Muscle of back (tissue), 11 donors: ENCODE results near the gene HLCS. TPM values are rescaled to one million over a fixed set of nuclear protein-coding genes. Genes with fewer than 3 reads are reported as not detected.

Source experiments
- DNase-seq, 3 donors: peaks; one replicate each; pipeline versions ENCODE4 v3.0.0 to v3.0.0-alpha.2; 2013
- polyA plus RNA-seq, 10 donors: library from polyadenylated mRNA; unstranded; fragments of 120-200 nt; gene quantifications; one replicate each; pipeline ENCODE4 v1.2.1, GENCODE V29; 2013; ENCODE audit not compliant: insufficient read length in 10 of 10

Gene HLCS
- polyA plus RNA-seq, 10 donors: 8.5 to 14.0 (median 10.6) TPM

- DNase-seq: no peak
Measured at GRCh38 chr21:36747041-36747814, 219.2 kb downstream of the HLCS start.

DNA sequence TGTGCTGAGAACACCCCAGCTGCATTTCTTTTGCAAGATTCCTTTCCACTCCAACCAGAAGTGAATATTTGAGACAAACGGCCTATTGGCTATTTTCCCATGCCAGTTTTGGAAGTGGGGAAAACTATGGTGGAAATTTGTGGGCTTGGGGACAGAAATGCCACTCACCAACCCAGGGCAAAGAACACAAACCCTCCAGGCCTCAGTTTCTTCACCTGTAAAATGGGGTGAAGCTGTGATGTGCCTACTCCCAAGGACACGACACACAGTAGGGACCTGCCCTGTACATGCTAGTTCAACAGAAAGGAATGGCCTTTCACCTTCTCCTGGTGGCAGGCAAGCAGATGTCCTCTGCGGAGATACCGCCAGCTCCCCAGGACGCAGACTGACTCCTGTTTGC lies 221.0 kb downstream of the HLCS start:
- no peak for DNase-seq

- DNase-seq: peak in 2 of 3 donors; percentile 42 to 54
Measured at GRCh38 chr21:36744560-36745231, 221.8 kb downstream of the HLCS start.

DNA sequence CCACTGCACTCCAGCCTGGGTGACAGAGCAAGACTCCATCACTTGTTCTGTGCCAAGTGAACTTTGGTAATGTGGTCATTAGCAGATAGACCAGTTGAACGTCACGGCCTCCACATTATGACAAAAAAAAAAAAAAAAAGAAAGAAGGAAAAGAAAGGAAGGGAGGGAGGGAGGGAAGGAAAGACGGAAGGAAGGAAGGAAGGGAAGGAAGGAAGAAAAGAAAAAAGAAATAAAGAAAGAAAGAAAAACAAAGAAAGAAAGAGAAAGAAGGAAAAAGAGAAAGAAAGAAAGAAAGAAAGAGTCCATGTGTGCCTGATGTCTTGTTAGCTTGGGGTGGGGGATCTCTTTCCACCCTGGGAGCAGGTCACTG lies 222.3 kb downstream of the HLCS start:
- no peak for DNase-seq

DNA sequence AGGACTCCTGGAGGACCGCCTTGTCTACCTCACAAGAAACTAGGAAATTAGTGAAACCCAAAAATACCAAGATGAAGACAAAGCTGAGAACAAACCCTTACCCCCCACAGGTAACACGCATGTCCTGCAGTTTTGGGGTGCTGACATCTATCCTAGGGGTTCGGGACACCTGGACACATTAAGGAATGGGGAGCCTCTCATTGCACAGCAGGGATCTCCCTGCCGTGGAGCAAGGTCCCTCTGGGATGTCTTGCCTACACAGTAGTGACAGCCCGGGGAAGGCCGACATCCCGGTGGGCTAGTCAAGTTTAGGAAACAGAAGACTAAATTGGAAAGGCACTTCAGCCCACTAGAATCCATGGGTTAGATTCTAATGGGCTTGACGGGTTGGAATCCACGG lies 223.0 kb downstream of the HLCS start:
- DNase-seq: no peak

DNA sequence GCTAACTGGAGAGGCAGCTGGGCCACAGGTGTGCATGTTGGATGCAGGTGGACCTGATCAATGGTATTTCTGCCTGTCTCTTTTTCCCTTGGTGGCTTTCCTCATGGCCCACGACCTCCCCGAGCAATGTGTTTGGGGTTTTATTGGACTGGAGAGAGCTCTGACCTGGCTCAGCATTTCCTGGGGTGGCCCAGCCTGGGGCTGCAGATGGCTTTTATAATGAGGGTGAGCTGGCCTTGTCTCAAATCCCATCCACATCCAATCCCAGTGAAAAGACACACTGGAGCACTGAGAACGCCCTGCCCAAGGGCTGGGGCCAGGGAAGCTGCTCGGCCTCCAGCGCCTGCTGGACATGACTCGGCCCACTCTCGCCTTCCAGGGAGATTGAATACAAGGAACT lies 223.5 kb downstream of the HLCS start:
- DNase-seq: no peak

GRCh38 chr21:36741506-36741905 lies 225.0 kb downstream of the HLCS start:
- DNase-seq: no peak

GRCh38 chr21:36738489-36739126 lies 227.9 kb downstream of the HLCS start:
- DNase-seq: no peak

GRCh38 chr21:36735724-36736320 lies 230.6 kb downstream of the HLCS start:
- DNase-seq: no peak

DNA sequence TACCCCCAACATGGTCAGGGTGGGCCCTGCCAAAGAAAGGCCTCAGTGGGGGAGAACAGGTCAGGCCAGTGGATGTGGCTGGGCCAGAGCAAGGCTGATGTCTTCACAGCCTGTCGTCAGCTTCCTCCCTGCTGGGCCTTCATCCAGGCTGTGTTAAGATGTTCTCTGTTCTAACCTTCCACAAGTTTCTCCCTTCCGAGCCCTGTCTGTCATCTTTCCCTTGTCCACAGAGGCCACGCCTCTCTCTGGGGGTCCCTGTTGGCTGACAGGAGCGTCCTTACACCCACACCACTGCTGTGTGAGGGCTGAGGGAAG lies 231.3 kb downstream of the HLCS start:
- DNase-seq: no peak

GRCh38 chr21:36734367-36735200 lies 231.9 kb downstream of the HLCS start:
- DNase-seq: no peak

- no peak for DNase-seq
Measured at GRCh38 chr21:36733857-36734256, 232.6 kb downstream of the HLCS start.

GRCh38 chr21:36732761-36733160 lies 233.7 kb downstream of the HLCS start:
- DNase-seq: no peak

DNA sequence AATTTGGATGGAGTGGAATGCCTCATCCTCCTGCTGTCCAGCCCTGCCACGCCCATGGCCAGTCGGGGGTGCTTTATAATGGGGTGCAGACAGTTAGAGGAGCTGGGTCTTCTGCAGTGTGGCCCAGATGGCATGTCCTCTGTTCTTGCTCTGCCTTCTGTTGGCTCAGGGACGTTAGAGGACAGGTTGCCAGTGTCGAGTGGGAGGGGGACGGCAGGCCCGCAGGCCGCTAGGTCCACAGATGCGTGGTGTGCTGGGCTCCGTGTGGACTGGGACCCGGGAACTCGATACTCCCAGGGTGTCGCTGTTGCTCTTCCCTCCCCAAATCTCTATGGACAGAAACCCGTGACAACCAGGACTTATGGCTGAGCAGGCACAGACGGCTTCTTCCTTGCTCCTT lies 234.3 kb downstream of the HLCS start:
- DNase-seq: no peak

DNA sequence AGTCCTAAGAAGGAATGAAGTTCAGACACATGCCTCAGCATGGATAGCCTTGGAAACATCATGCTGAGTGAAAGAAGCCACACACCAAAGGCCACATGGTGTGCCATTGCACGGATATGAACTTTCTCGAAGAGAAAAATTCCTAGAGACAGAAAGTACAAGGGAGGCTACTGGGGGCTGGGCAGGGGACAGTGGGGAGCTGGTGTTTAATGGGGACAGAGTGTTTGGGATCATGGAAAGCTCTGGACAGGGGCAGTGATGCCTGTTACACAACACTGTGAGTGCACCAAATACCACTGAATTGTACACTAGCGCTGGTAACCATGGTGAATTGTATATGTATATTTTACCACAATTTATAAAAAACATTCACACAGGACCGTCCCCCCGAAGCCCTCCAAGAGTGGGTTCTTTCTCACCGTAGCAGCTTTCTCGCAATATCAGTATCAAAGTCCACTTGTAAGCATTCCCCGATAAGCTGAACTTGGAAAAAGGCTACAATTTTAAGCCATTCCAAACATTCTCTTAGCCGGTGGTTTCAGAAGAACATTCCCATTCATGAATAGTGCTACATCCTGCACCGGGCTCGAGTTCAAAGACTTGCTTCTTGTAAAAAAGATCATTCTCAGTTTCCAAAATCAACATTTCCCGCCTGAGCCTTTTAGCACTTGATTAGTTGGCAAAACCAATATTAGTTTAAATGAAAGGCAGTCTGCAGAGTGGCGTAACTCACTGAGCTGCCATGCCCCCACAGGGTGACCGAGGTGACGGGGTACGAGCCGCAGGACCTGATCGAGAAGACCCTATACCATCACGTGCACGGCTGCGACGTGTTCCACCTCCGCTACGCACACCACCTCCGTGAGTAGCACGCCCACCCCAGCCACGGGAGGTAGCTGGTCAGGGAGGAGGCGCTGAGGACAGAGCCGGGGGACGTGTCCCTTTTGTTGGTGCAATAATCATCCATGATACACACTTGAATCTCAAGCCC lies 235.9 kb downstream of the HLCS start:
- DNase-seq: no peak

DNA sequence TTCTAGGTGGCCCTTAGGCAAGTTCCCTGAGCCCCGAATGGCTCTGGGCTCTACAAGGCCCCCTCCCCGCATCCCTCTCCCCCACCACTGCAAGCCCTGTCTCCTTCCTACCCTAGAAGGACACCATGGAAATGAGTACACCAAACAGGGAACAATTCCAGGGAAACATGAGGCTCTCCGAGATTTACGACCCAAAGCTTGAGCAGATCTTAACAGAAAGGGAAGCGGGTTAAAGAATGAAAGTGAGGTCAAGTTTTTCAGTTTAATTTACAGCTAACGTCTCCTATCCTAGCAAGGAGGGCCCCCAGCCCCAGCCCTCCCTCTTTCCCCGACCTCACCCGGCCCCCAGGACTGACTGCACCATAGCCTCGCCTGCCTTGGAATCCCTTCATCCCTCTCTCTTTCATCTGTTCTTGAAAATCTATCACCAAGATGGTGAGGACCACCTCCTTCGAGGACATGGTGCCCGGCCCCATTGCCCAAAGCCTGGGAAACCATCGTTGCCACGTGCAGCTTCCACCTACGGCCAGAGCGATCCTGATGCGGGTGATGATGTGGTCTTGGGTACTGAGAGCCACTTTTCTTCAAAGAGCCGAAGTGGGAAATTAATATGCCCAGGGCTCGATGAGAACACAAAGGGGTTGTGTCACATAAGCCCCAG lies 237.0 kb downstream of the HLCS start:
- DNase-seq: no peak

DNA sequence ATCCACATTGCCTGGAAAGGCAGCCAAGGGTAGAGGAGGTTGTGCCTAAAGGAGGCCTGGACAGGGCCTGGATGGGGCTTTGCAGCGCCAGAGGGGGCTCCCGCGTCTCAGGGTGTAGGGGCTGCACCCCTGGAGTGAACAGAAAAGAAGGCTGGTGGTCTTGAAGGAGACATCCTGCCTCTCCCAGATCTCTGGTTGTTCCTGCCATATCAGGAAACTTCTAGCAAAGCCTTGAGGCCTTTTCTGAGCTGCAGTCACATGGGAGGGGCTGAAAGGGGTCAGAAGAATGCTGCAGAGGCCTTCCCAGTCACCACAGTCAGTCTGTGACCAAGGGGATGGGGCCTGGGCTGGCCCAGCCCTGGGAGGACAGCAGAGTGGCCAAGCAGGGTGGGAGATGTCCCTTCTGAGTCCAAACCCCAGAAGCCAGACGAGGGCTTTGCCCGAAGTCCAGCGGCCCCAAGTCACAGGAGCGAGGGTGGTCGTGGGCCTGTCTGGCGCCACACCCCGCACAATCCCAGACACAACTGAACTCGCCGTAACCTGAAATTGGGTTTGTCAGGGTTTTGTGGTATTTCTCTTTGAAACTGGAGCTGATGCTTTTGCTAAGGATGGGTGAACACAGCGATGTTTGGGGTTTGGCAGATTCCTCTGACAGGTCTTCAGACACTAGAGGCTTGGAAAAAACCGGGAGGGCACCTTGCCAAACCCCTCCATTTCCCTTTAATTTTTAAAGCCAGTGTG lies 237.9 kb downstream of the HLCS start:
- no peak for DNase-seq

DNA sequence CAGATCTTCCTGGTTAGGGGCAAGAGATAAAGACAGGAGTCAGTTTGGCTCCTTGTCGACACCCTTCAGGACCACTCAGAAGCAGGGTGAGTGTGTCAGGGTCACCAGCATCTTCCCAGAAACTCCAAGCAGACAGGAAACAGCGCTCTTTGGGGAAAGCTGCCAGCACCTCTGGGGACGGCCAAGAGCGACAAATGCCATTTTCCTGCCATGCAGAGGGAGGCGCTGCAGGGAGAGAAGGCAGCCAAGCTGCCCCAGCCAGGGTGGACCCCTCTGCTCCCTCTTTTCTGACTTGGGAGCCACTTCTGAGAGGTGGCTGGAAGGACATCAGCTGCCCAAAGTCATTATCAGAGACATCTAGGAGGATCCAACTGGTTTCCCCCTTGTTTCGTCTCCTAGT lies 238.6 kb downstream of the HLCS start:
- no peak for DNase-seq

DNA sequence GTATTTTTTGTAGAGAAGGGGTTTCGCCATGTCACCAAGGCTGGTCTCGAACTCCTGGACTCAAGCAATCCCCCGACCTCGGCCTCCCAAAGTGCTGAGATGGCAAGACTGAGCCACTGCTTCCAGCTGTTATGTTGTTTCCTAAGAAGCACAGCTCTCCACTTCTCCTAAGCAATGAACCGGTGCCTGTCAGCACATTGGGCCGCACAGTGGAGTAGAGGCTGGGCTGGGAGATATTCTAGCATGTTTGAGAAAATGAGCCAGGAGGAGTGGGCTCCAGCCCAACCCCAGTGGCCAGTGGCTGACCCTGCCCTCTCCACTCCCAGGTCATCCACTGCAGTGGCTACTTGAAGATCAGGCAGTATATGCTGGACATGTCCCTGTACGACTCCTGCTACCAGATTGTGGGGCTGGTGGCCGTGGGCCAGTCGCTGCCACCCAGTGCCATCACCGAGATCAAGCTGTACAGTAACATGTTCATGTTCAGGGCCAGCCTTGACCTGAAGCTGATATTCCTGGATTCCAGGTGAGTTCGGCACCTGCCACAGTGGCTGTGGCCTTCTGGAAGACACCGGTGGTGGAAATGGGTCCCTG lies 240.6 kb downstream of the HLCS start:
- DNase-seq: no peak
